Measurements from ENCODE around the gene C11orf68.

C11orf68 gene

DNA sequence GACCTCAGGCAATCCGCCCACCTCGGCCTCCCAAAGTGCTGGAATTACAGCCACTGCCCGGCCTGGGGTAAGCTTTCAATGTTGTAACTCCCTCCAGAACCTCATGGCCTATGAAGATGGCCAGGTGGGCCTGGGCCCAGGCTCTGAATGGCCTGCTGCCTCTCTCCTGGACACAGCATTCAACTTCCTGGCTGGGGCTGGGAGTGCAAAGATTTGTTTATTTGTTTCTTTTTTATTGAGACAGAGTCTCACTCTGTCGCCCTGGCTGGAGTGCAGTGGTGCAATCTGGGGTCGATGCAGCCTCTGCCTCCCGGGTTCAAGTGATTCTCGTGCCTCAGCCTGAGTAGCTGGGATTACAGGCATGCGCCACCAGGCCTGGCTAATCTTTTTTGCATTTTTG is 25.9 kb upstream of the C11orf68 start:
- TF ChIP-seq CTCF (IDR thresholded peaks at IDR 0.05; ENCODE audit: control insufficient read depth, insufficient read depth, low read depth, low read length, missing control alignments), result no peak
- H3K4me3 ChIP-seq (ENCODE audit: control insufficient read depth, low read depth, low read length), result no peak overlapping the region
- DNase-seq (ENCODE audit: low read depth), result no peak

GRCh38 chr11:65944191-65944590 is 25.3 kb upstream of the C11orf68 start:
- DNase-seq (ENCODE audit: low read depth), result no peak
- no peak for TF ChIP-seq CTCF (IDR thresholded peaks at IDR 0.05; ENCODE audit: control insufficient read depth, insufficient read depth, low read depth, low read length, missing control alignments)
- H3K4me3 ChIP-seq (ENCODE audit: control insufficient read depth, low read depth, low read length), result no peak overlapping the region

- no peak overlapping the region for H3K4me3 ChIP-seq (ENCODE audit: control insufficient read depth, low read depth, low read length)
- no peak for TF ChIP-seq CTCF (IDR thresholded peaks at IDR 0.05; ENCODE audit: control insufficient read depth, insufficient read depth, low read depth, low read length, missing control alignments)
- DNase-seq (ENCODE audit: low read depth), result no peak
Measured at GRCh38 chr11:65942531-65942930, 23.7 kb upstream of the C11orf68 start.

DNA sequence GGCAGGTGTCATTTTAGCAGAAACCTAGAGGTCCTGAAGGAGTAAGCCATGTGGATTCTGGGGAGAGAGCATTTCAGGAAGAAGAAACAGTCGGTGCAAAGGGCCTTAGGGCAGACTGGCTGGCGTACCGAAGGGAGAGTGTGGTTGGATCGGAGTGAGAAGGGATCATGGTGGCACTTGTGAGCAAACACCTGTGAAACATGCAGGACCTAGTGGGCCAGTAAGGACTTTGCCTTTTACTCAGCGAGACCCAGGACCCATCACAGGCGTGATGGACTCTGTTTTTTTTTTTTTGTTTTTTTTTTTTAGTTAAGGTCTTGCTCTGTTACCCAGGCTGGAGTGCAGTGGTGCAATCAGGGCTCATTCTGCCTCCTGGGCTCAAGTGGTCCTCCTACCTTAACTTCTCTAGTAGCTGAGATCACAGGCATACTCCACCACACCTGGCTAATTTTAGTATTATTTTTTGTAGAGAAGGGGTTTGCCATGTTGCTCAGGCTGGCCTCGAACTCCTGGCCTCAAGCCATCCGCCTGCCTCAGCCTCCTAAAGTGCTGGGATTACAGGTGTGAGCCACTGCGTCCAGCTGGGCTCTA is 23.0 kb upstream of the C11orf68 start:
- DNase-seq (ENCODE audit: low read depth), result no peak
- TF ChIP-seq CTCF (IDR thresholded peaks at IDR 0.05; ENCODE audit: control insufficient read depth, insufficient read depth, low read depth, low read length, missing control alignments), result no peak
- H3K4me3 ChIP-seq (ENCODE audit: control insufficient read depth, low read depth, low read length), result no peak overlapping the region

DNA sequence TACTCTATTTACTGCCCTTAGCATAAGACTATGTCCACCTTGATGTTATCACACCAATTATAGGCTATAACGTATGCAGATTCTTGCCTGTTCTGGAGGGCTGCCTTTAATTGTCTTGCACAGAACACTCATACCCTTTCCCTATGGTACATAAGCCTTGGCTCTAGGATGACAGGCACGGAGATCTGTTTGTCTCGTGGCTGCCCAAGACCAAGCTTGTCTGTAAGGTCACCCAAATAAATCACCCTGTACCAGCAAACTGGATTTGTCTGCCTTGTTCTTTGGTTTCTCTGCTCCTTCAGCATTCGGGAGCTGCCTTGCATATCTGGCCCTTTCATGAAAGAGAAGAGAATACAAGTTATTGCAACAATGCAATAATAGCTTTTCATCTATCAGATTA is 18.9 kb upstream of the C11orf68 start:
- no peak overlapping the region for H3K4me3 ChIP-seq (ENCODE audit: control insufficient read depth, low read depth, low read length)
- DNase-seq (ENCODE audit: low read depth), result no peak
- TF ChIP-seq CTCF (IDR thresholded peaks at IDR 0.05; ENCODE audit: control insufficient read depth, insufficient read depth, low read depth, low read length, missing control alignments), result no peak

- no peak for DNase-seq (ENCODE audit: low read depth)
- no peak for TF ChIP-seq CTCF (IDR thresholded peaks at IDR 0.05; ENCODE audit: control insufficient read depth, insufficient read depth, low read depth, low read length, missing control alignments)
- H3K4me3 ChIP-seq (ENCODE audit: control insufficient read depth, low read depth, low read length), result no peak overlapping the region
Measured at GRCh38 chr11:65934014-65934413, 15.2 kb upstream of the C11orf68 start.

DNA sequence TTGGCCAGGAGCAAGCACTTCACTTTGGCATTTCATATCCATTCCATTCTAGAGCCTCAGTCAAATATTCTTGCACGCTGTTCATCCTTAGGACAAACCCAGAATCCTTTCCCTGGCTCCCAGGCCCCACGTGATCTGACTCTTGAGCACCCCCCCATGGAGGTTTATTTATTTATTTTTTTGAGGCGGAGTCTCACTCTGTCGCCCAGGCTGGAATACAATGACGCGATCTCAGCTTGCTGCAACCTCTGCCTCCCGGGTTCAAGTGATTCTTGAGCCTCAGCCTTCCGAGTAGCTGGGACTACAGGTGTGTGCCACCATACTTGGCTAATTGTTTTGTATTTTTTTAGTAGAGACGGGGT is 13.7 kb upstream of the C11orf68 start:
- no peak for TF ChIP-seq CTCF (IDR thresholded peaks at IDR 0.05; ENCODE audit: control insufficient read depth, insufficient read depth, low read depth, low read length, missing control alignments)
- DNase-seq (ENCODE audit: low read depth), result no peak
- no peak overlapping the region for H3K4me3 ChIP-seq (ENCODE audit: control insufficient read depth, low read depth, low read length)

Data from AG09309 (cell line).